ENCODE measurements around the gene PDGFB.

Gene PDGFB

GRCh38 chr22:39291523-39291922, 46.7 kb upstream of the PDGFB start:
- Histone ChIP-seq H3K27me3 (ENCODE audit: insufficient read depth, poor library complexity, severe bottlenecking) (no peaks in the 10 kb centered on the region), H3K27ac (replicated peaks) (no peak overlapping the region), H3K4me3 (replicated peaks; ENCODE audit: insufficient read depth, low read length) (no peak overlapping the region)
- TF ChIP-seq GABPA (IDR thresholded peaks at IDR 0.05; ENCODE audit: low read depth) (no peak), REST (IDR thresholded peaks at IDR 0.05; ENCODE audit: insufficient replicate concordance, low read depth) (no peak), SPI1 (IDR thresholded peaks at IDR 0.05; ENCODE audit: borderline replicate concordance, low read depth) (no peak), POLR2AphosphoS5 (IDR thresholded peaks at IDR 0.05; ENCODE audit: low read depth) (no peak), CTCF (IDR thresholded peaks at IDR 0.05; ENCODE audit: insufficient read depth, low read length) (no peak)
- DNase-seq (ENCODE audit: low read depth in 1 of 2, low spot score in 1 of 2) = no peak

- H3K27ac ChIP-seq (replicated peaks) = no peak overlapping the region
- no peak for TF ChIP-seq GABPA (IDR thresholded peaks at IDR 0.05; ENCODE audit: low read depth)
- TF ChIP-seq REST (IDR thresholded peaks at IDR 0.05; ENCODE audit: insufficient replicate concordance, low read depth) = no peak
- TF ChIP-seq CTCF (IDR thresholded peaks at IDR 0.05; ENCODE audit: insufficient read depth, low read length) = no peak
- TF ChIP-seq POLR2AphosphoS5 (IDR thresholded peaks at IDR 0.05; ENCODE audit: low read depth) = no peak
- TF ChIP-seq SPI1 (IDR thresholded peaks at IDR 0.05; ENCODE audit: borderline replicate concordance, low read depth) = no peak
- H3K4me3 ChIP-seq (replicated peaks; ENCODE audit: insufficient read depth, low read length) = no peak overlapping the region
- no peak for DNase-seq (ENCODE audit: low read depth in 1 of 2, low spot score in 1 of 2)
- no peaks in the 10 kb centered on the region for H3K27me3 ChIP-seq (ENCODE audit: insufficient read depth, poor library complexity, severe bottlenecking)
These were observed 46.0 kb upstream of the PDGFB start for GRCh38 chr22:39290724-39291161.

GRCh38 chr22:39289975-39290720, 45.4 kb upstream of the PDGFB start:
- H3K27me3 ChIP-seq (ENCODE audit: insufficient read depth, poor library complexity, severe bottlenecking) = no peaks in the 10 kb centered on the region
- no peak for DNase-seq (ENCODE audit: low read depth in 1 of 2, low spot score in 1 of 2)
- H3K27ac ChIP-seq (replicated peaks) = no peak overlapping the region
- no peak overlapping the region for H3K4me3 ChIP-seq (replicated peaks; ENCODE audit: insufficient read depth, low read length)
- TF ChIP-seq SPI1 (IDR thresholded peaks at IDR 0.05; ENCODE audit: borderline replicate concordance, low read depth) (no peak), CTCF (IDR thresholded peaks at IDR 0.05; ENCODE audit: insufficient read depth, low read length) (no peak), GABPA (IDR thresholded peaks at IDR 0.05; ENCODE audit: low read depth) (no peak), REST (IDR thresholded peaks at IDR 0.05; ENCODE audit: insufficient replicate concordance, low read depth) (no peak), POLR2AphosphoS5 (IDR thresholded peaks at IDR 0.05; ENCODE audit: low read depth) (no peak)

Data from HL-60 (cell line).